ENCODE results near the gene SPINK1.
"Not testable (repeated sequence)": the region's sequence is repeated elsewhere in the genome, so short reads cannot be mapped to it uniquely, and the experiment has no call there.

SPINK1 gene

GRCh38 chr5:147854331-147854730 lies 22.9 kb upstream of the SPINK1 start:
- DNase-seq = no peak

GRCh38 chr5:147853372-147853987 lies 22.0 kb upstream of the SPINK1 start:
- DNase-seq = no peak

- DNase-seq = no peak
Observed at GRCh38 chr5:147852365-147852764, 20.9 kb upstream of the SPINK1 start.

GRCh38 chr5:147851578-147851977 lies 20.1 kb upstream of the SPINK1 start:
- DNase-seq = no peak

- DNase-seq = no peak
Observed at GRCh38 chr5:147849226-147849625, 17.8 kb upstream of the SPINK1 start.

- no peak for DNase-seq
Observed at GRCh38 chr5:147845618-147846017, 14.1 kb upstream of the SPINK1 start.

- DNase-seq = no peak
Observed at GRCh38 chr5:147844846-147845245, 13.4 kb upstream of the SPINK1 start.

GRCh38 chr5:147842869-147843268 lies 11.4 kb upstream of the SPINK1 start:
- no peak for DNase-seq

- peak; percentile 3 for DNase-seq
Observed at GRCh38 chr5:147836439-147836838, 5.0 kb upstream of the SPINK1 start.

GRCh38 chr5:147835386-147835798 lies 3.9 kb upstream of the SPINK1 start:
- no peak for DNase-seq

GRCh38 chr5:147832541-147832940 lies 1.1 kb upstream of the SPINK1 start:
- DNase-seq = no peak

- DNase-seq = peak; percentile 14
Observed at GRCh38 chr5:147830035-147830434, 1.4 kb downstream of the SPINK1 start.

GRCh38 chr5:147827017-147827416 lies 4.5 kb downstream of the SPINK1 start:
- DNase-seq = not testable (repeated sequence)

GRCh38 chr5:147826361-147826760 lies 5.1 kb downstream of the SPINK1 start:
- no peak for DNase-seq

- DNase-seq = peak; percentile 64
Observed at GRCh38 chr5:147822686-147823491, 8.6 kb downstream of the SPINK1 start.

- not testable (repeated sequence) for DNase-seq
Observed at GRCh38 chr5:147822222-147822621, 9.2 kb downstream of the SPINK1 start.

- no peak for DNase-seq
Observed at GRCh38 chr5:147821766-147822165, 9.7 kb downstream of the SPINK1 start.

GRCh38 chr5:147819261-147819770 lies 12.2 kb downstream of the SPINK1 start:
- no peak for DNase-seq

- DNase-seq = no peak
Observed at GRCh38 chr5:147818290-147818689, 13.2 kb downstream of the SPINK1 start.

GRCh38 chr5:147813696-147814095 lies 17.8 kb downstream of the SPINK1 start:
- DNase-seq = no peak

GRCh38 chr5:147809830-147810666 lies 21.4 kb downstream of the SPINK1 start:
- no peak for DNase-seq

- DNase-seq = no peak
Observed at GRCh38 chr5:147805030-147805454, 26.4 kb downstream of the SPINK1 start.

- DNase-seq = no peak
Observed at GRCh38 chr5:147804334-147804733, 27.1 kb downstream of the SPINK1 start.

All from fibroblast of upper back skin (primary cell).